Heart left ventricle (tissue), 13 donors: ENCODE measurements around the gene ADIRF.

Experiments
- CTCF ChIP-seq, 12 donors: fragments of 200-600 bp; sonication (generic) in 4 of 12; IDR thresholded peaks; one replicate each; pipeline versions ENCODE4 v1.5.0 to v1.8.0; 2018 to 2022; ENCODE audit warnings: antibody characterized with exemption in 12 of 12, mild to moderate bottlenecking in 5 of 12
- POLR2A ChIP-seq, 2 donors: fragments of 450-650 bp; IDR thresholded peaks; one replicate each; pipeline ENCODE4 v1.6.1; 2017; ENCODE audit warnings: antibody characterized with exemption in 2 of 2, mild to moderate bottlenecking in 2 of 2, moderate library complexity in 2 of 2
- donor health status: ischemic (EF 13 %, LVEDD 7.1; RV severe dilation, severe dysfunction).
- donor health status: DM: no; HTN: yes; CAD: no.
- donor health status: DM: no; HTN: no; CAD: no.
- donor health status: ischemic (EF 25% LVEDD 6.9; RV normal size, moderate dysfunction).
- donor health status: ischemic (EF 25% LVEDD 5.7; RV mildly dilated, moderate dysfunction).
- donor health status: ischemic (EF 35%, LVEDD 5.7; RV mildly dilated, moderate dysfunction).
- donor health status: nonischemic (EF 11% LVEDD 7.7; RV severe dilation, severe dysfunction).
- donor health status: DM: yes; HTN: yes; CAD: no.
- donor health status: PGD.
- donor health status: ischemic (EF 29% LVEDD 5.4; RV normal size, mild dysfunction).
- donor health status: nonischemic (EF 23%, LVEDD 6.1; RV moderate dilation, normal function).

- no peak for TF ChIP-seq CTCF (IDR thresholded peaks at IDR 0.05)
- TF ChIP-seq POLR2A (IDR thresholded peaks at IDR 0.05), result peak in 1 of 2 donors; percentile 41
Measured at GRCh38 chr10:86957471-86958115, 10.7 kb upstream of the ADIRF start, which contains the start of gene MMRN2.
